Measurements from ENCODE around the gene BABAM2.

DNA sequence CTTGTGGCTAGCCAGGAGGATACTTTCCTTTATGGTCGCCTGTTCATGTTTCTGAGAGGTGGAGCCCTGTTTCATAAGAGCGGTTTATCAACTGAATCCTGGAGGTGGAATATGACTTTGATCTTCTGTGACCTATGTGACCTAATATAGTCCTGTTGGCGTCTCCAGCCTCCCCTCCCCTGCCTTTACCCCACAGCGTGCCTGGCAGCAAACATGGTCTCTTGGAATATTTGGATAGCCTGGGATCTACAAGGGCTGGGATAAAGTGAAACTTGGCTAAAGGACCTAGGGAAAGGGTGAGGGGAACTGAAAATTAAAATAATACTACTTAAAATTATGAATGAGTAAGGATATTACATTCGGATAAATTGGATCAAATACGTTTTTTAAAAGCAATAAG lies 246.0 kb downstream of the BABAM2 start:
- TF ChIP-seq, protein P1, sequence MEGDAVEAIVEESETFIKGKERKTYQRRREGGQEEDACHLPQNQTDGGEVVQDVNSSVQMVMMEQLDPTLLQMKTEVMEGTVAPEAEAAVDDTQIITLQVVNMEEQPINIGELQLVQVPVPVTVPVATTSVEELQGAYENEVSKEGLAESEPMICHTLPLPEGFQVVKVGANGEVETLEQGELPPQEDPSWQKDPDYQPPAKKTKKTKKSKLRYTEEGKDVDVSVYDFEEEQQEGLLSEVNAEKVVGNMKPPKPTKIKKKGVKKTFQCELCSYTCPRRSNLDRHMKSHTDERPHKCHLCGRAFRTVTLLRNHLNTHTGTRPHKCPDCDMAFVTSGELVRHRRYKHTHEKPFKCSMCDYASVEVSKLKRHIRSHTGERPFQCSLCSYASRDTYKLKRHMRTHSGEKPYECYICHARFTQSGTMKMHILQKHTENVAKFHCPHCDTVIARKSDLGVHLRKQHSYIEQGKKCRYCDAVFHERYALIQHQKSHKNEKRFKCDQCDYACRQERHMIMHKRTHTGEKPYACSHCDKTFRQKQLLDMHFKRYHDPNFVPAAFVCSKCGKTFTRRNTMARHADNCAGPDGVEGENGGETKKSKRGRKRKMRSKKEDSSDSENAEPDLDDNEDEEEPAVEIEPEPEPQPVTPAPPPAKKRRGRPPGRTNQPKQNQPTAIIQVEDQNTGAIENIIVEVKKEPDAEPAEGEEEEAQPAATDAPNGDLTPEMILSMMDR (IDR thresholded peaks at IDR 0.05; ENCODE audit: borderline replicate concordance, extremely low read depth, low read length, poor library complexity, severe bottlenecking), result no peak
- TF ChIP-seq EZH2 (IDR thresholded peaks at IDR 0.05; ENCODE audit: borderline replicate concordance, low read depth, low read length, severe bottlenecking), result no peak

All from DND-41 (cell line).